ENCODE data around the gene C11orf68.
A peak's percentile ranks its signal among the peaks of the same experiment; 100 is the strongest.
"Not testable (repeated sequence)": the region's sequence is repeated elsewhere in the genome, so short reads cannot be mapped to it uniquely, and the experiment has no call there.

Gene C11orf68

GRCh38 chr11:65911682-65912568 is 6.9 kb downstream of the C11orf68 start:
- DNase-seq = no peak

DNA sequence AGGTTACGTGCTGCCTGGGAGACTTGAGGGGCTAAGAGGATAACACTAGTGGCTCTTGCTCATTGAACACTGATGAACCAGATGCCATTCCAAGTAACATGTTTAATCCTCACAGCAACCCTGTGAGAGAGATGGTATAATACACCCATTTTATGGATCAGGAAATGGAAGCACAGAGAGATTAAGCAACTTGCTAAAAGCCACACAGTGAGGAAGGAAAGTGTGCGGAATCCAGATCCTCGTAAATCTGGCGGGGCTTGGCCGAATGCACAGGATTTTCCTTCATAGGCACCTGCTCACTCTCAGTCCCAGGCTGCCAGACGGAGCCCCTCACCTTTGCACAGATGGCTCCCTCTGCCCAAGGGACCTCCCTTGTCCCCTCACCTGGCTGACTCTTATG is 11.0 kb downstream of the C11orf68 start:
- no peak for DNase-seq

DNA sequence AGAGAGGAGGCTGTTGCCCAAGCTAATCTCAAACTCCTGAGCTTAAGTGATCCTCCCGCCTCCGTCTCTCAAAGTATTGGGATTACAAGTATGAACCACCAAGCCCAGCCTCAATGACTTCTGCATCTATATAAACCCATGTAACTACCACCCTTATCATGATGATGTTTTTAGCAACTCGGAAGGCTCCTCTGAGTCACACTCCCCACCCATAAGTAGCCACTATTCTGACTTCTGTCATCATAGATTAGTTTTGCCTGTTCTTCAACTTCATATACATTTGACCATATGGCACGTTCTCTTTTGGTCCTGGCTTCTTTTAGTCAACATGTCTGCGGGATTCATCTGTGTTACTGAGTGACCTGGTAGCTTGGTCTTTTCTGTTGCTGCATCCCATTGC is 12.3 kb downstream of the C11orf68 start:
- no peak for DNase-seq

DNA sequence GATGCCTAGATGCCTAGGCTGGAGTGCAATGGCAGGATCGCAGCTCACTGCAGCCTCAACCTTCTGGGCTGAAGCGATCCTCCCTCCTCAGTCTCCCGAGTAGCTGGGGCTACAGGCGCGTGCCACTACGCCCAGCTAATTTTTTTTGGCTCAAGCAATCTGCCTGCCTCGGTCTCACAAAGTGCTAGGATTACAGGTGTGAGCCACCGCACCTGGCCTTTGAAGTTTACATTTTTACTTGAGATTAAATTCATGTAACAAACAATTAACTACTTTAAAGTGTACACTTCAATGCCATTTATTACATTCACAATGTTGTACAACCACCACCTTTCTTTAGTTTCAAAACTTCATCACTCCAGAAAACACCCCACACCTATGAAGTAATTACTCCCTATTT is 15.1 kb downstream of the C11orf68 start:
- no peak for DNase-seq

DNA sequence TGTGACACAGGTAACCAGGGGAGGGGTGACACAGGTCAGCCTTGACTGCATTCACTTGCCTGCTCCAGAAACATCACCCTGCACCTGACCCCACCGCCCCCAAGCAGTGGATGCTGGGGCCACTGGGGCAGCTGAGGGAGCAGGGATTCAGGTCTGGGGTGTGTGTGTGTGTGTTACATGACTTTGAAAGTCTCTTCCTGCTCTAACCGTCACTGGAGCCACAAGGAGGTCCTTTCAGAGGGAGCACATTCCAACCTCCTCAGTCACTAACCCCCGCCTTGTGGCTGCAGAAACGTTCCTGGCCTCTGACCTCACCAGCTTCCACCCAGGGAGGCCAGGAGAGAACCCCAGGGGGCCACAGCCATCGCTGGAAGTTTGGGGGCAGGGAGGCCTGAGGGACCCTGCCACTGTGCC is 15.8 kb downstream of the C11orf68 start:
- peak in 1 of 2 experiments; percentile 17 for DNase-seq

DNA sequence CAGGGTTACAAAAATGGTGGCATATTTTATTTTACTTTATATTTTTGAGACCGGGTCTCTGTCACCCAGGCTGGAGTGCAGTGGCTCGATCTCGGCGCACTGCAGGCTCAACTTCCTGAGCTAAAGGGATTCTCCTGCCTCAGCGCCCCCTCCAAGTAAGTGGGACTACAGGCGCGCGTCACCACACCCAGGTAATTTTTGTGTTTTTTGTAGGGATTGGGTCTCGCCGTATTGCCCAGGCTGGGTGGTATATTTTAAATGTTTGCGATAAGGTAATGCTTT is 18.0 kb downstream of the C11orf68 start:
- DNase-seq = no peak

DNA sequence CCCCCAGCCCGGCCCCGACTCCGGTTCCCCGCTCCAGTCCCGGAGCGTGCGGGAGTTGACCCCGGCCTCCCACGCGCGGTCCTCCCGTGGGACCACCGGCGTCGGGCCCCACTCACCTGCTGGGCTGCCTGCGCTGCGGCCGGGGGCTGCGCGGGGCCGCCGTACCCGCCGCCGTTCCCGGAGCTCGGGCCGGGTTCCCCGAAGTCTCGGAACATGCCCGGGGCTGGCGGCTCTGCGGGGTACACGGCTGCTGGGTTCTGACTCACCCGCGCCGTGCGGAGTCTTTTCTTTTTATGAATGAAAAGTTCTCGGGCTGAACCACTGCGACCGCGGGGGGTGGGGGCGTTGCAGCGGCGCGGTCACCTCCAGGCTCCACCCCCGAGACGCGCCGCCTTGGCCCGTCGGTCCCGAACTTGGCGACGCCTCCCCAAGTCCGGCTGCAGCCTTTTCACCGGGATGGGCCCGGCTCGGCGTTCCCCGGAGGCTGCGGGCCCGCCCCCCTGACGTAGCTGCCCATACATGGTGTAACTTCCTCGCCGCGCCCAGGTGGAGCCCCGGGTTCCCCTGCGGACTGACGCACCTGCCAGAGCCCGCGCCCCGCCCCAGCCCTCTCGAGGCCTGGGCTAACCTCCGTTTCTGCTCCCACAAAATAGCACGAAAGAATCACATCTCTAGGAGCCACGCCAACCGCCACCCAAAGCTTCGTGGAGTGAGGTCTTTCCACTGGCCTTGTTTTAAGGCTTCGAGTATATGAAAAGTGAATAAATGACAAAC is 18.6 kb downstream of the C11orf68 start, which contains the start of gene FOSL1:
FOSL1 (minus strand) TSS at position 264 of the 774 bp plus-strand sequence; CDS start at position 215, 49 bp downstream.
- DNase-seq = peak; percentile 11 to 17

DNA sequence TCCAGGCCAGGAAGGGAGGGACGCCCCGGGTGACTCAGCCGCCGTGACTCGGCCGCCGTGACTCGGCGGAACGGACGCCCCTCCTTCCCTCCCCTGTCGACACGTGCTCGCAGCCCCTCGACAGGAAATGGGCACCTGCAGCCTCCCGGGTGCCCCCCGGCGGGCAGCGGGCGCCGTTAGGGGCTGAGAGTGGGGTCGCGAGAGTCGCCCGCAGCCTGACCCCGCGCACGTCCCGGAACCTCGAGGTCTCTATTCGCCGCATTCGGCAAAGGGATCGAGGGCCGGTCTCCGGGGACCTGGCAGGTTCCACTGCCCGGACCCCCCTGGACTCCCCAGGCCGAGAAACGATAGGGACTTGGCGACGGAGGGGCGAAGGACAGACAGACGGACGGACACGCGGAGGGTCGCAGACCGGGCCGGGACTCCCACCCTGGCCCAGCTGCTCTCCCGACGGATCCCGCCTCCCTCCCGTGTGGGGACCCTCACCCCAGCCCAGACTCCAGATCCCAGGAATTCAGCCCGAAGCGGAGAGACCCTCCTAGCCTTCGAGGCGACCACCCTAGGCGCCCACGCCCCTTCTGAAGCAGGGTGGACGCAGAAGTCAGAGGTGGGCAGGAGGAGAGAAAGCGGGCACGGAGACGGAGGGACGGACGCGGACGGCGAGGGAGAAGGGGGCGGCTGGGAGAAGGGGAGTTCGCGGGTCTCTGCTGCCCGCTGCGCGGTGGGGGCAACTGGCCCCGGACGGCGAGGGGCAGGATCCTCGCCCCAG is 19.3 kb downstream of the C11orf68 start:
- DNase-seq = no peak

- no peak for DNase-seq
Observed at GRCh38 chr11:65898656-65899355, 20.1 kb downstream of the C11orf68 start.

- DNase-seq = no peak
Observed at GRCh38 chr11:65897020-65897471, 21.8 kb downstream of the C11orf68 start.

DNA sequence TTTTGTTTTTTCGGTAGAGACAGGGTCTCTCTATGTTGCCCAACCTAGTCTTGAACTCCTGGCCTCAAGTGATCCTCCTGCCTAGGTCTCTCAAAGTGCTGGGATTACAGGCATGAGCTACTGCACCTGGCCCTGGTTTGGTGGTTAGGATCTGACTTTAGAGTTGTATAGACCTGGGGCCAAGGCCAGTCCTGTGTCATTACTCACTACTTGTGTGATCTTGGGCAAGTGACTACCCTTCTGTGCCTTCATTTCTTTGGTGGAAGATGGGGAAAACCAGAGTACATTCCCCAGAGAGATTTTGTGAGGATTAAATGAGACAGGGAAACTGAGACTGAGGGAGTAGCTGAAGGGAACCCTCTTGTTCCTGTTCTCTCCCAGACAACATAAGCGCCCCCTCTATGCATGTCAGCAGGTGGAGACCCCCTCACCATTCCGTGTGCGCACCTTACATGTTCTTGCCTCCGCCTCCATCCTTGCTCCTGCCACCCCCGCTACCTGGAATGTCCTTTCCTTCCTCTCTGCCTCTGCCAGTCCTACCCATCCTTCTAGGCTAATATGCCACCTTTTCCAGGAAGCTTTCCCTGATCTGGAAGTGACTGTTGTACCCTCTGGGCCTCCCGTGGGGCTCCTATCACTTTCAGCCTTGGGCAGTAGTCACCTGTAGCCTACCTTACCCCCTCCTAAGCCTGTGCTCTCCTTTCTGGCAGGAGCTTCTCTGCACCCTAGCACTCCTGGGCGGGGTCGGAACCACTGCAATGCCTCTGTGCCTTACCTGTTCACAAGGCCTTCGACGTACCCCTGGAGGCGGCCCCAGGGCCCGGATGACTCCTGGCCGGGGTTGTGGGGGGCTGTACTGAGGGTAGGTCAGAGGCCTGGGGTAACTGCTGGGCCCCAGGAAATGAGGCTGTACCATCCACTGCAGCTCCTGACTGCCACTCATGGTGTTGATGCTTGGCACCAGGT is 22.5 kb downstream of the C11orf68 start:
- DNase-seq = no peak

- DNase-seq = no peak
Observed at GRCh38 chr11:65895482-65895981, 23.3 kb downstream of the C11orf68 start.

- DNase-seq = peak; percentile 16 to 21
Observed at GRCh38 chr11:65894034-65894591, 24.7 kb downstream of the C11orf68 start.

- no peak for DNase-seq
Observed at GRCh38 chr11:65892661-65893317, 26.1 kb downstream of the C11orf68 start.

GRCh38 chr11:65892137-65892540 is 26.7 kb downstream of the C11orf68 start:
- DNase-seq = not testable (repeated sequence)

GRCh38 chr11:65891219-65892136 is 27.4 kb downstream of the C11orf68 start:
- DNase-seq = no peak

DNA sequence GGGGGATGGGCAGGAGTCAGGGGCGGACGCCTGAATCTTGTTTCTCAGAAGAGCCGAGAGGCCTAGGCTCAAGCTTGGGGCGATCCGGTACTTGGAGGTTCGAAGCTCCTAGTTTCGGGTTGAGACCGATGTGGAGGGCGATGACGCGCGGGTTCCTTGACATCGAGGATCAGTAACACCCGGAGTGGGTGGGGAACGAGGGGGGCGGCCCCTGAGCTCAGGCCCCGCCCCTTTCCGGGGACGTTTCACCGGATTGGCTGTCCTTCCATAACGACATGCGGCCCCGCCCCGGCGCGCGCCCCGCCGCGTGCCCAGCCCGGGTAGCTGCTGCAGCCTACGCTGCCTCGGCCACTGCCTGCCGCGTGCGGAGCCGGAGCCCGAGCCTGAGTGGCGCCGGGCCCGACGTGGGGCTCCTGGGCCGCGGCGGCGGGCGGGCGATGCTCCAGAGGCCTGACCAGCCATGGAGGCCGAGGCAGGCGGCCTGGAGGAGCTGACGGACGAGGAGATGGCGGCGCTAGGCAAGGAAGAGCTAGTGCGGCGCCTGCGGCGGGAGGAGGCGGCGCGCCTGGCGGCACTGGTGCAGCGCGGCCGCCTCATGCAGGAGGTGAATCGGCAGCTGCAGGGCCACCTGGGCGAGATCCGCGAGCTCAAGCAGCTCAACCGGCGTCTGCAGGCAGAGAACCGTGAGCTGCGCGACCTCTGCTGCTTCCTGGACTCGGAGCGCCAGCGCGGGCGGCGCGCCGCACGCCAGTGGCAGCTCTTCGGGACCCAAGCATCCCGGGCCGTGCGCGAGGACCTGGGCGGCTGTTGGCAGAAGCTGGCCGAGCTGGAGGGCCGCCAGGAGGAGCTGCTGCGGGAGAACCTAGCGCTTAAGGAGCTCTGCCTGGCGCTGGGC is 28.3 kb downstream of the C11orf68 start, which contains the start of gene CCDC85B:
CCDC85B (plus strand) TSS at position 350 of the 895 bp plus-strand sequence; CDS start at position 461, 111 bp downstream.
- DNase-seq = peak; percentile 82 to 93
